HuH-7 (cell line): ENCODE results near the gene FPR1.
A peak's percentile ranks its signal among the peaks of the same experiment; 100 is the strongest.
"Not testable (repeated sequence)": the region's sequence is repeated elsewhere in the genome, so short reads cannot be mapped to it uniquely, and the experiment has no call there.

ENCODE experiments used
- DNase-seq: peaks from one replicate; pipeline ENCODE4 v3.0.0; 2011; ENCODE audit warnings: low spot score

The FPR1 gene

GRCh38 chr19:51779181-51779580 lies 27.5 kb upstream of the FPR1 start:
- DNase-seq, result no peak

GRCh38 chr19:51777570-51778462 lies 26.1 kb upstream of the FPR1 start:
- peak; percentile 54 for DNase-seq

- not testable (repeated sequence) for DNase-seq
These were observed 24.9 kb upstream of the FPR1 start for GRCh38 chr19:51776561-51776960.

DNA sequence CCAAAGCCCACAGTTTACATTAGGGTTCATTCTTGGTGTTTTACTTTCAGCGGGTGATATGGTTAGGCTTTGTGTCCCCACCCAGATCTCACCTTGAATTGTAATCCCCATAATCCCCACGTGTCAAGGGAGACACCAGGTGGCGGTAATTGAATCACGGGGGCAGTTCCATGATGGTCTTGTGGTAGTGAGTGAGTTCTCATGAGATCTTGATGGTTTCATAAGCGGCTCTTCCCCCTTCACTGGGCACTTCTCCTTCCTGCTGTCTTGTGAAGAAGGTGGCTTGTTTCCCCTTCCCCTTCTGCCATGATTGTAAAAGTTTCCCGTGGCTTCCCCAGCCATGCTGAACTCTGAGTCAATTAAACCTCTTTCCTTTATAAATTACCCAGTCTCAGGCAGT lies 21.3 kb upstream of the FPR1 start:
- no peak for DNase-seq

GRCh38 chr19:51771376-51772130 lies 19.9 kb upstream of the FPR1 start:
- DNase-seq, result no peak

GRCh38 chr19:51766461-51766860 lies 14.8 kb upstream of the FPR1 start:
- no peak for DNase-seq

GRCh38 chr19:51765086-51765485 lies 13.4 kb upstream of the FPR1 start:
- no peak for DNase-seq

DNA sequence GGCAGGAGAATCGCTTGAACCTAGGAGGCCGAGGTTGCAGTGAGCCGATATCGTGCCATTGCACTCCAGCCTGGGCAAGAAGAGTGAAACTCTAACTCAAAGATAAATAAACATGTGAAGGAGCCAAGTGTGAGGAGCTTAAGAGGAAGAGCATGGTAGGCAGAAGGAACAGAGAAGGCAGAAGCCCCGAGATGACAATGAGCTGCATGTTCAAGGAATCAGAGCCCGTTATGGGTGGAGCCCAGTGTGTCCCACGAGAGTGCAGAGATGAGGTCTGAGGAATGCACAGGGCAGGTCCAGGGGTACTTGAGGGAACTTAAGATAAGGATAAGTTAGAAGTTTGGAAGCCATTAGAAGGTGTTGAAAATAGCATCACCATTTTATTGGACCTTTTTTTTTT lies 10.0 kb upstream of the FPR1 start:
- DNase-seq, result no peak

GRCh38 chr19:51760697-51761356 lies 9.1 kb upstream of the FPR1 start, which contains the start of gene FPR2:
FPR2 (plus strand) TSS chr19:51761180; CDS start chr19:51768659, 7,479 bp downstream.
- DNase-seq, result no peak

GRCh38 chr19:51755571-51755970 lies 3.9 kb upstream of the FPR1 start:
- DNase-seq, result no peak

DNA sequence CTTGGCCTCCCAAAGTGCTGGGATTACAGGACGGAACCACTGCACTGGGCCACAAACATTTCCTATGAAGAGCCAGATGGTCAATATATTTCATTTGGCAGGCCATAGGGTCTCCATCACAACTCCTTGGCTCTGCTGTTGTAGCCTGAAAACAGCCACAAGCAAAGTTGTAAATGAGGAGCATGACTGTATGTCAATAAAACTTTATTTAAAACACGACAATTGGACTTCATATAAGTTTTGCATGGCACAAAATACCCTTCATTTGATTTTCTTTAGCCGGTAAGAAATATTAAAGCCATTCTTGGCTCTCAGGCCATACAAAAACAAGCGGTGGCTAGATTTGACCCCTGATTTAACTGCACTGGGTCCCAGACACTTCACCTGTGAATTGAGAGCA lies 3.1 kb upstream of the FPR1 start:
- no peak for DNase-seq

DNA sequence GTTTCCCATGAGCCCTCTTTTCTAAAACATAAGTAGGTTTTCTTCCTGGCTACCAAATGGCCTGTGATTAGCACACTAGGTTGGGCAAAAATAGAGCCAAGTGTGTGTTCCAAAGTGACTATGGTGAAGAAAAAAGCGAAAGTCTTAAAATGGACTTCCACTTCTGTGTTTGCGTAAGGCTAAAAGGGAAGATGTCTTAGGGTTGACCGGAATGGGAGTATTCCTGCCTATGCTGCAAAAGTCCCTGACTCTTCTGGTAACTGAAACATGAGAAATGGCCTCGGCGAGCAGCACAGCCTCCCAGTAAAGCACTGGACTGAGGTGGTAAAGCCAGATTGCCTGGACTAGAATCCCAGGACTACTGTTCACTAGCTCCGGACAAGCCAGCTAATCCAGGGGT lies 2.4 kb upstream of the FPR1 start:
- no peak for DNase-seq

DNA sequence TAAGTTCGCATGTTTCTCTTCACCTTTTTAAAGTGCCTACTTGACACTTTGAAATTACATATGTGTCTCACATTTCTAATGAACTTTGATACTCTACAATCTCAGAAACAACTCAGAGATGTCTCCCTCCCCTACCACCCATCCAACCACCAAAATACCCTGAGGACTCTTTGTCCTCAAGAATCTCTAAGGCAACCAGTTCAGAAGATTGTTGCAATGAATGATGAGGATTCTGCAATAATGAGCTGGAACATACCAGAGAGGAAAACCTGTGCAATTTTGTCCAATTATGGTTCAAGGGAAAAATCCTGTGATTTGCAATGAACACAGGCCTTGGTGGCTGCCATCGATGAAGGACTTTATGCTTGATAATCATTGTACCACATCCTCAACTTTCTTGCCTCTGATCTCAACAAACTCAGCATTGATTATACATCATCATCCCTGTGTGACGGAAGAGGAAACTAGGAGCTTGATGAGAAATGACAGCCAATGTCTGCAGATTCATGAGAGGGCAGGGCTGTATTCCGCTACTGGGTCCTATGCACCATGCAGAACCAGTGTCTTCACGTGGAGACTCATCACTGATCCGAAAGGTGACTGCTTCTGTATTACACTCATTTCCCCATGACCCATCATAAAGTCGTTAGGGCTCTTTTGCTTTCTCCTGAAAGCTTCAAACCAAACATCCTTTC lies 1.1 kb downstream of the FPR1 start:
- DNase-seq, result no peak

DNA sequence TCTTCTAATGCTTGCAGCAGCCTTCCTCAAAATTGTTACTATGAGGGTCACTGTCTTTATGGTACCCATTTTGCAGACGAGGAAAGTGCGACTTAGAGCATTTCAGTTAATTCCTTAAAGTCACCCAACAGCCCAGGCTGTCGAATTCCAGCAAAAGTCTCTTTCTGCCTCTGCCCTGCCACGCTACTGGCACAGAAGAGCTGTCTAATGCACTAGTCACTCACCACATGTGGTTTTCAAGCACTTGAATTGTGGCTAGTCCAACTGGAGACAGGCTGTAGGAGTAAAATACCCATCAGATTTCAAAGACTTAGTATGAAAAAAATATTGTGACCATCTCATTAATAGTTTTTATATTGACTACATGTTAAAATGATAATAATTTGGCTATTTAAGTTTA lies 1.7 kb downstream of the FPR1 start:
- DNase-seq, result no peak

DNA sequence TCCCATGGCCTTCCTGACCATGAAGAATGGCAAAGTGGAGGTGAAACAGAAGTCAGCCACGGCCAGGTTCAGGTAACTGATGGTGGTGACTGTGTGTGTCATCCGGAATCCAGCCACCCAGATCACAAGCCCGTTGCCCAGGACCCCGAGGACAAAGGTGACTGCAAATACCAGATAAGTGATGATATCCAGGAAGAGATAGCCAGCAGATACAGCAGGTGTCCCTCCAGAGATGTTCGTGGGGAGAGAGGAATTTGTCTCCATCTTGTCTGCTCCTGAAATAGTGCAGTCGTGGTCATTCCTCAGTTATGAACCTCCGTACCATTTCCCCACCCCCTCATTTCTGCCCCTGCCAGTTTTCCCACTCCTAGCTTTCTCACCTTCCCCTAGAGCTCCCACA lies 4.9 kb downstream of the FPR1 start:
- DNase-seq, result no peak

DNA sequence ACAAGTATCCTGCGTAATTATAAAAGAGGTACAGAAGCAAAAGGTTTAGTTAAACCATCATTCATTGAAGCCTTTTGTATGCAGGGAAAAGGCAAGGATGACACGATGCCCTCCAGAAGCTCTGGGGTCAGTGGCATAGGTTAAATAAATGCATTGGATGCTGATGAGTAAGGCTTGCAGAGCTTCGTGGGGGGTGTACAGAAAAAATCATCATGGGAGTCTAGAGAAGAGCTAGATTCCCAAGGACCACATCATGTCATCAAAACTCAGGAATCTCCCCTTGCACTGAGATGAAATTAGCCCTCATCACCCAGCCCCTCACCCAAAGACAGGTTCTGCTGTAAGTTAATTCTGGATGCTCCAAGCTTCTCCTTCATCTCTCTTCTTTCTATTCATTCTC lies 8.3 kb downstream of the FPR1 start:
- no peak for DNase-seq

GRCh38 chr19:51742789-51743188 lies 8.9 kb downstream of the FPR1 start:
- DNase-seq, result no peak

DNA sequence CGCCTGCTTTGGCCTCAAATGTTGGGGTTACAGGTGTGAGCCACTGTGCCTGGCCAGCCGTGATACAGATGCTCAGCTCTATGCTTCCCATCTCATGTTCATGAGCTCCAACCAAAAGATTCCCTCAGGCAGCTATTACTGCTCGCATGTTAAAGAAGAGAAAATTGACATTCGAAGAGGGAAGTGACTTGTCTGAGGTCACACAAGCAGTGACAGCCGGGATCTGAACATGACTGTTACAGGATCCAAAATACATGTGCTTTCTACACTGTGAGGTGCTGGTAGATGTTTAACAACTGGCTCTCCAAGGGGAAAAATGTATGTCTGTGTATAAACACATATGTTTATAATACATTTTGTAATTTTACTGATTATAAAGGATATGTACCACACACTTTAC lies 11.3 kb downstream of the FPR1 start:
- DNase-seq, result no peak

DNA sequence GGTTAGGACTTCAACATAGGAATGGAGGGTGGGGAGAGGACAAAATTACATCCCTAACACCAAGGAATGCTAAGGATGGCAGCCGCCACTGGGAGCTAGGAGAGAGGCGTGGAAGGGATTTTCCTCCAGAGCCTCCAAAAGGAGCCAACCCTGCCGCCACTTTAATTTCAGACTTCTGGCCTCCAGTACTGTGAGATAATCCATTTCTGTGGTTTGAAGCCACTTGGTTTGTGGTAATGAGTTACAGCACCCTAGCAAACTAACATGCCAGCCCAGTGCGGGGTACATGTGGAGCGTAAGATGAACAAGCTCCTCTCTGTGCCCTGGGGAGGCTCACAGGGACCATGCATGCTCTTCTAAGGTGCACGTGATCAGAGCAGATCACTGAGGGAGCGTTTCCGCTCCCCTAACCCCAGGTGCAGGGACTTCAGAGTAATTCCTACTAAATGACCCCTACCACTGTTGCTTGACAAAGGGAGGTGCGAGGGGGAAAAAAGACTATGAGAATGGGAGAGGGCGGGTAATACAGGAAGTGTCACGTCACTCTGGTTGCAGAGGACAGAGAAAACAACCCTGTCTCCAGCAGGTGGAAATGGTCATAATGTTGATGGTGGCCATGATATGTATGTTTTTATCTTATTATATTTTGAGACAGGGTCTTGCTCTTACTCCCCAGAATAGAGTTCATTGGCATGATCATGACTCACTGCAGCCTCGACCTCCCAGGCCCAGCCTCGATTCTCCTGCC lies 12.0 kb downstream of the FPR1 start:
- no peak for DNase-seq

DNA sequence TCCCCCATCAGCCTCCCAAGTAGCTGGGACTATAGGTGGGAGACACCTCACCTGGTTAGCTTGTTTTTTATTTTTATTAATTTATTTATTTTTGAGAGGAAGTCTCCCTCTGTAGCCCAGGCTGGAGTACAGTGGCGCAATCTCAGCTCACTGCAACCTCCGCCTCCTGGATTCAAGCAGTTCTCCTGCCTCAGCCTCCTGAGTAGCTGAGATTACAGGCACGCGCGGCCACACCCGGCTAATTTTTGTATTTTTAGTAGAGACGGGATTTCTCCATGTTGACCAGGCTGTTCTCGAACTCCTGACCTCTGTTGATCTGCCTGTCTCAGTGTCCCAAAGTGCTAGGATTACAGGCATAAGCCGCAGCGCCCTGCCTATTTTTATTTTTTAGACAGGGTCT lies 13.2 kb downstream of the FPR1 start:
- DNase-seq, result not testable (repeated sequence)

DNA sequence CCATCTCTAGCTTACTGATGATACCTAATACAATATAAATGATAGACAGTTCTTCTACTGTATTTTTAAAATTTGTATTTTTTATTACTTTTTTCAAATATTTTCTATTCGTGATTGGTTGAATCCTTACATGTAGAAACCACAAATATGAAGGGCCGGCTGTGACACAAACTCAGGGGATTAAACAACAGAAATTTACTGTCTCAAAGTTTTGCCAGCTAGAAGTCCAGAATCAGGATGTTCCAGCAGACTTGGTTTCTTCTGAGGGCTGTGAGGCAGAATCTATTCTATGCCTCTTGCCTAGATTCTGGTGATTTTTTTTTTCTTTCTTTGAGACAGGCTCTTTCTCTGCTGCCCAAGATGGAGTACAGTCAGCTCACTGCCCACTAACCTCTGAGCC lies 13.8 kb downstream of the FPR1 start:
- no peak for DNase-seq
